Gastrocnemius medialis (tissue), 4 donors: ENCODE results near the gene KLF16.

Experiments used
- POLR2A ChIP-seq, 2 donors: fragments of 450-650 bp; IDR thresholded peaks; one replicate each; pipeline ENCODE4 v1.6.1; 2017; ENCODE audit warnings: antibody characterized with exemption in 2 of 2, mild to moderate bottlenecking in 2 of 2, moderate library complexity in 2 of 2
- TF ChIP-seq, protein P1 (sequence below), 5 experiments: fragments of 450-650 bp in 3 of 5; fragments of 200-600 bp in 2 of 5; sonication (generic) in 2 of 5; IDR thresholded peaks in 4 of 5; conservative IDR thresholded peaks in 1 of 5; 1 replicate in 4 of 5; 2 replicates in 1 of 5; pipeline ENCODE4 v1.5.1; 2016 to 2019; ENCODE audit warnings: antibody characterized with exemption in 5 of 5, mild to moderate bottlenecking in 3 of 5, moderate library complexity in 3 of 5

DNA sequence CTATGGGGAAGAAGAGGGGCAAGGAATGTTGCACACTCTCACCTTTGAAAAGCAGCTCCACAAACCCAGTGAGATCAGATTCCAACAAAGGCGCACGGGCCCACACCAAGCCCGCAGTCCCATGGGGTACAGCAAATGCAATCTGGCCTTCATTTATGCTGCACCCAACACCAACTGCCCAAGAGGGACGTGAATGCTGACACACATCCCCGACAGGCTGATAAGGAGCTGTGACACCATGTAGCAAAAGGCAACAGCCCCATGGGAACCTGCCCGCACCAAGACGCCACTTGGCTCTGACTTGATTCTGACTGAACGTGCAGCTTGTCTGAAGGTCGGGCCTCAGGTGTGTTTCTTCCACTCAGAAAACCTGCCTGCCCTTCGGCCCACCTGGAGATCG lies 32.4 kb downstream of the KLF16 start:
- TF ChIP-seq, protein P1, sequence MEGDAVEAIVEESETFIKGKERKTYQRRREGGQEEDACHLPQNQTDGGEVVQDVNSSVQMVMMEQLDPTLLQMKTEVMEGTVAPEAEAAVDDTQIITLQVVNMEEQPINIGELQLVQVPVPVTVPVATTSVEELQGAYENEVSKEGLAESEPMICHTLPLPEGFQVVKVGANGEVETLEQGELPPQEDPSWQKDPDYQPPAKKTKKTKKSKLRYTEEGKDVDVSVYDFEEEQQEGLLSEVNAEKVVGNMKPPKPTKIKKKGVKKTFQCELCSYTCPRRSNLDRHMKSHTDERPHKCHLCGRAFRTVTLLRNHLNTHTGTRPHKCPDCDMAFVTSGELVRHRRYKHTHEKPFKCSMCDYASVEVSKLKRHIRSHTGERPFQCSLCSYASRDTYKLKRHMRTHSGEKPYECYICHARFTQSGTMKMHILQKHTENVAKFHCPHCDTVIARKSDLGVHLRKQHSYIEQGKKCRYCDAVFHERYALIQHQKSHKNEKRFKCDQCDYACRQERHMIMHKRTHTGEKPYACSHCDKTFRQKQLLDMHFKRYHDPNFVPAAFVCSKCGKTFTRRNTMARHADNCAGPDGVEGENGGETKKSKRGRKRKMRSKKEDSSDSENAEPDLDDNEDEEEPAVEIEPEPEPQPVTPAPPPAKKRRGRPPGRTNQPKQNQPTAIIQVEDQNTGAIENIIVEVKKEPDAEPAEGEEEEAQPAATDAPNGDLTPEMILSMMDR (IDR thresholded peaks at IDR 0.05 in 4 of 5, conservative IDR thresholded peaks at IDR 0.05 in 1 of 5), result no peak
- TF ChIP-seq POLR2A (IDR thresholded peaks at IDR 0.05), result no peak
